ENCODE data around the gene PRR15L.
"Not testable (repeated sequence)": the region's sequence is repeated elsewhere in the genome, so short reads cannot be mapped to it uniquely, and the experiment has no call there.

Gene PRR15L

GRCh38 chr17:47957591-47958490 lies at the start of gene PRR15L:
Gene PRR15L, minus strand, starts transcription at chr17:47957883. Its CDS starts 4,649 bp downstream, at chr17:47953234.
- no peak for DNase-seq (ENCODE audit: low read depth, low spot score)

GRCh38 chr17:48006936-48007709 lies 49.4 kb upstream of the PRR15L start:
- DNase-seq (ENCODE audit: low read depth, low spot score): no peak

GRCh38 chr17:48004983-48005382 lies 47.3 kb upstream of the PRR15L start:
- no peak for DNase-seq (ENCODE audit: low read depth, low spot score)

GRCh38 chr17:48003417-48004151 lies 45.9 kb upstream of the PRR15L start:
- DNase-seq (ENCODE audit: low read depth, low spot score): no peak

GRCh38 chr17:48002916-48003416 lies 45.3 kb upstream of the PRR15L start:
- no peak for DNase-seq (ENCODE audit: low read depth, low spot score)

GRCh38 chr17:48002266-48002915 lies 44.7 kb upstream of the PRR15L start:
- peak; percentile 26 for DNase-seq (ENCODE audit: low read depth, low spot score)

GRCh38 chr17:48001657-48002056 lies 44.0 kb upstream of the PRR15L start:
- DNase-seq (ENCODE audit: low read depth, low spot score): not testable (repeated sequence)

- DNase-seq (ENCODE audit: low read depth, low spot score): no peak
Observed at GRCh38 chr17:48001197-48001596, 43.5 kb upstream of the PRR15L start.

GRCh38 chr17:47999582-47999981 lies 41.9 kb upstream of the PRR15L start:
- no peak for DNase-seq (ENCODE audit: low read depth, low spot score)

GRCh38 chr17:47998044-47998443 lies 40.4 kb upstream of the PRR15L start:
- no peak for DNase-seq (ENCODE audit: low read depth, low spot score)

- no peak for DNase-seq (ENCODE audit: low read depth, low spot score)
Observed at GRCh38 chr17:47997586-47997985, 39.9 kb upstream of the PRR15L start.

GRCh38 chr17:47996201-47996600 lies 38.5 kb upstream of the PRR15L start:
- DNase-seq (ENCODE audit: low read depth, low spot score): no peak

- no peak for DNase-seq (ENCODE audit: low read depth, low spot score)
Observed at GRCh38 chr17:47995241-47995935, 37.7 kb upstream of the PRR15L start.

- no peak for DNase-seq (ENCODE audit: low read depth, low spot score)
Observed at GRCh38 chr17:47994724-47995123, 37.0 kb upstream of the PRR15L start.

- DNase-seq (ENCODE audit: low read depth, low spot score): no peak
Observed at GRCh38 chr17:47993964-47994363, 36.3 kb upstream of the PRR15L start.

- DNase-seq (ENCODE audit: low read depth, low spot score): no peak
Observed at GRCh38 chr17:47993031-47993564, 35.4 kb upstream of the PRR15L start.

GRCh38 chr17:47992216-47992615 lies 34.5 kb upstream of the PRR15L start:
- DNase-seq (ENCODE audit: low read depth, low spot score): no peak

GRCh38 chr17:47990962-47991731 lies 33.5 kb upstream of the PRR15L start:
- no peak for DNase-seq (ENCODE audit: low read depth, low spot score)

- DNase-seq (ENCODE audit: low read depth, low spot score): no peak
Observed at GRCh38 chr17:47989700-47990099, 32.0 kb upstream of the PRR15L start.

GRCh38 chr17:47989159-47989558 lies 31.5 kb upstream of the PRR15L start:
- no peak for DNase-seq (ENCODE audit: low read depth, low spot score)

All from brain pericyte (primary cell).